ENCODE data around the gene GTF2H3. TPM values are rescaled to one million over a fixed set of nuclear protein-coding genes. Genes with fewer than 3 reads are reported as not detected.

The GTF2H3 gene
- total RNA-seq, 2 donors from 2014 or later: 17.4 to 29.9 TPM

GRCh38 chr12:123617580-123617979 is 16.0 kb upstream of the GTF2H3 start:
- no peak overlapping the region for H3K4me3 ChIP-seq
- H3K36me3 ChIP-seq: peaks cover 66% of the 10 kb centered on the region

DNA sequence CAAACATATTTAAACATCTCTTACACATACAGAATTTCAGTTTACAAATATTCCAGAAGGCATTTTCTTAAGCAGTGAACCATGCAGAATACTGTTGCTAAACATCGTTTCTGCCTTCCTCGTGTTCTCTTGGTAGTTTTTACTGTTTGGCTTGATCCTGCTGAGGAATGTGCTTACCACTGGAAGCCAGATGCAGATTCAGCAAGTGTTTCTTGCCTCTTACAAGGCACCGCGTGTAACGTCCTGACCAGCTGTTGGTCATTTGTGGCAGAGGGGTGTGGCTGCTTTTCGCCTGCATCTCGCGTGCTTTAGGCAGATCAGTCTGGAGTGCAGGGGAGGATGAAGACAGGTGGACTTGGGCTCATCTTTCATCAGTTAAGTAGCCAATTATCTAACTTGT is 12.5 kb upstream of the GTF2H3 start:
- H3K36me3 ChIP-seq: peaks cover 63% of the 10 kb centered on the region
- no peaks in the 10 kb centered on the region for H3K9me3 ChIP-seq
- H3K4me1 ChIP-seq (ENCODE audit: control insufficient read depth in 1 of 2, low read depth in 2 of 2): no peaks in the 10 kb centered on the region
- TF ChIP-seq CTCF (IDR thresholded peaks at IDR 0.05): no peak
- H3K27ac ChIP-seq: no peak overlapping the region
- no peak overlapping the region for H3K4me3 ChIP-seq
- H3K27me3 ChIP-seq (replicated peaks; ENCODE audit: insufficient read depth): no peaks in the 10 kb centered on the region
- DNase-seq (ENCODE audit: low spot score) (no peak), ATAC-seq (ENCODE audit: insufficient number of reproducible peaks, low FRiP score, low read depth) (no peak)

More at GRCh38 chr12:123617580-123617979, 16.0 kb upstream of the GTF2H3 start:
- no peak for TF ChIP-seq CTCF (IDR thresholded peaks at IDR 0.05)
- H3K9me3 ChIP-seq: no peaks in the 10 kb centered on the region
- H3K27me3 ChIP-seq (replicated peaks; ENCODE audit: insufficient read depth): no peaks in the 10 kb centered on the region
- no peak for DNase-seq (ENCODE audit: low spot score)
- H3K4me1 ChIP-seq (ENCODE audit: control insufficient read depth in 1 of 2, low read depth in 2 of 2): no peaks in the 10 kb centered on the region
- H3K27ac ChIP-seq: no peak overlapping the region
- ATAC-seq (ENCODE audit: insufficient number of reproducible peaks, low FRiP score, low read depth): no peak

DNA sequence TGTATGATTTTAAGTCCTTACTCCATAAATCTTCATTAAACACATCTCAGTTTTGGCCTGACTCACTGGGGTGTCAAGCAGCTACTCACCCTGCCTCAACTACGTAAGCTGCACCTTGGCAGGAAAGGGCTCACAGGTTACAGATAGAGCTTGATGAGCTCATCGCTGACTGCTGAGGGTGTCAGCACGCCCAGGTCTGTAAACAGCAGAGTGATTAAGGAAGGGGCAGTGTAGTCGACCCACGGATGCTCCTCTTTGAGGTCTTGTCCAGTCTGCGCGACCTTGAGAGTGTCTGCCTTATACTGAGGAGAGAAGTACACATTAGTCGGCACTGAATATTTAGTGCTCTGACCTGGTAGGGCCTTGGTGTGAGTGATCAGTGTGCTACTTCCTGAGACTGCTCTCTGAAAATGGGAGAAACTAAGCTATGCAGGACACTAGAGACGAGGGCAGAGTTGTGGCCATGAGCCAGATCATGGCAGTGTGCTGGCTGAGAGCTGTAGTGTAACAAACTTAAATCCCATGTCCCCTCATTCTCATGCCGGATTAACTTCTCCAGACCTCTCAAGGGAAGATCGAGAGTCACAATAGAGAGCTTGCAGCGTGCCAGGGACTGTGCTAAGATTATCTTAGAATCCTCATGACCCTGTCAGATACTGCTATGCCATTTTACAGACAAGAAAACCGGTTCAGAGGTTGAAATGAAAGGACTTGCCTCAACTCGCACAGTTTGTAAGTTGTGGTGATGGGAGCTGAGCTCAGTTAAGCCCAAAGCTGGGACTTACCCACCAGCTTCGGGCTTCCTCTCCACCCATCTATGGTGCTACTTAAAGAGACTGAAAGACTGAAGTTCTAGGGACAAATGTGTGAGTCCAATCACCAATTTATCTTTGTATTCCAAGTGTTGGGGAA is 11.8 kb upstream of the GTF2H3 start:
- Histone ChIP-seq H3K36me3 (peaks cover 60% of the 10 kb centered on the region), H3K27ac (no peak overlapping the region), H3K4me3 (no peak overlapping the region), H3K27me3 (replicated peaks; ENCODE audit: insufficient read depth) (no peaks in the 10 kb centered on the region), H3K9me3 (no peaks in the 10 kb centered on the region), H3K4me1 (ENCODE audit: control insufficient read depth in 1 of 2, low read depth in 2 of 2) (no peaks in the 10 kb centered on the region)
- DNase-seq (ENCODE audit: low spot score): no peak
- no peak for TF ChIP-seq CTCF (IDR thresholded peaks at IDR 0.05)
- no peak for ATAC-seq (ENCODE audit: insufficient number of reproducible peaks, low FRiP score, low read depth)

DNA sequence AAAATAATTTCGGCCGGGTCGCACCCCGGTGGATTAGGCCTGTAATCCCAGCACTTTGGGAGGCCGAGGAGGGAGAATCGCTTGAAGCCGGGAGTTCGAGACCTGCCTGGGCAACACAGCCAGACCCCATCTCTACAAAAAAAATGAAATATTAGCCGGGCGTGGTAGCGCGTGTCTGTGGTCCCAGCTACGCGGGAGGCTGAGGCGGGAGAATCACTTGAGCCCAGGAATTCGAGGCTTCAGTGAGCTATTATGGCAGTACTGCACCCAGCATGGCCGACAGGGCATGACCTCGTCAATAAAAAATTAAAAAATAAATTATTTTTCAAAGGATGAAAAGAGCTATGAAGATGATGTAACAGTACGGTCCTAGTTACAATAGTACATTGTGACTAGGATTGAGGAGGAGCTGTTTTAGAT is 523 bp downstream of the GTF2H3 start:
- H3K27ac ChIP-seq: peak overlapping the region; percentile 62 to 86
- no peak for TF ChIP-seq CTCF (IDR thresholded peaks at IDR 0.05)
- DNase-seq (ENCODE audit: low spot score) (no peak), ATAC-seq (ENCODE audit: insufficient number of reproducible peaks, low FRiP score, low read depth) (no peak)
- H3K9me3 ChIP-seq: no peaks in the 10 kb centered on the region
- H3K4me3 ChIP-seq: peak overlapping the region; percentile 78
- H3K4me1 ChIP-seq (ENCODE audit: control insufficient read depth in 1 of 2, low read depth in 2 of 2): peaks cover 9 to 26% of the 10 kb centered on the region in 2 donors
- H3K36me3 ChIP-seq: peaks cover 23% of the 10 kb centered on the region
- H3K27me3 ChIP-seq (replicated peaks; ENCODE audit: insufficient read depth): no peaks in the 10 kb centered on the region

GRCh38 chr12:123643911-123644310 is 10.3 kb downstream of the GTF2H3 start:
- ATAC-seq (ENCODE audit: insufficient number of reproducible peaks, low FRiP score, low read depth) (no peak), DNase-seq (ENCODE audit: low spot score) (no peak)
- no peak overlapping the region for H3K27ac ChIP-seq
- H3K36me3 ChIP-seq: peaks cover 22% of the 10 kb centered on the region
- H3K4me3 ChIP-seq: no peak overlapping the region
- no peaks in the 10 kb centered on the region for H3K27me3 ChIP-seq (replicated peaks; ENCODE audit: insufficient read depth)
- no peaks in the 10 kb centered on the region for H3K9me3 ChIP-seq
- no peaks in the 10 kb centered on the region for H3K4me1 ChIP-seq (ENCODE audit: control insufficient read depth in 1 of 2, low read depth in 2 of 2)
- TF ChIP-seq CTCF (IDR thresholded peaks at IDR 0.05): no peak
